NCI-H2171 treated with DMSO at 0.1 percent for 48 hours (cell line): Measurements from ENCODE around the gene FAM221A.
"Not testable (repeated sequence)": the region's sequence is repeated elsewhere in the genome, so short reads cannot be mapped to it uniquely, and the experiment has no call there.

Source experiments
- DNase-seq: peaks from one replicate; lab custom pipeline; 2025; lab: John Stamatoyannopoulos, UW

Gene FAM221A

DNA sequence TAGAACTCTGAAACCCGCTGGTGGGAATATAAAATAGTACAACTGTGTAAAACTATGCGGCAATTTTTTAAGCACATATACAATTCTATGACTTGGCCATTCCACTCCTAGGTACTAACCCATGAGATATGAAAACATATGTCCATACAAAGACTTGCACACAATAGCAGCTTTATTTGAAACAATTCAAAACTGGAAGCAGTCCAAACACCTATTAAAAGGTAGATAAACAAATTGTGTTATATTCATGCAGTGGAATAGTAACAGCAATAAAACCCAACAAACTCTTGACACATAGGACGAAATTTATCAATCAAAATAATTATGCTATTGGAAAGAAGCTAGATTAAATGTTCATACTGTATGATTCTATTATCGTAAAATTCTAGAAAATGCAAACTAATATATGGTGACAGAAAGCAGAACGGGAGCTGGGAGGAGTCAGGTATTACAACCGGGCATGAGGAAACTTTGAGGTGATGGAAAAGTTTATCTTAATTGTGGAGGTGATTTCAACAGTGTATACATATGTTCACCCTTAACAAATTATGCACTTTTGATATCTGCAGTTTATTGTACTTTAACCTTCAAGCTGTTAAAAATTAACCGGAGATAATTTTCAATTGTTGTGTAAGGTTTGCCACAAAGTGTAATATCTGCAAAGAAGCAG, 29.2 kb downstream of the FAM221A start:
- no peak for DNase-seq

- no peak for DNase-seq
These were observed 30.0 kb downstream of the FAM221A start, which contains the start of gene STK31 for GRCh38 chr7:23710000-23710399. Gene STK31 (plus strand): TSS chr7:23710219. CDS start chr7:23710286, 67 bp downstream.

- peak; percentile 69 for DNase-seq
These were observed 32.6 kb downstream of the FAM221A start for GRCh38 chr7:23712368-23713284.

DNA sequence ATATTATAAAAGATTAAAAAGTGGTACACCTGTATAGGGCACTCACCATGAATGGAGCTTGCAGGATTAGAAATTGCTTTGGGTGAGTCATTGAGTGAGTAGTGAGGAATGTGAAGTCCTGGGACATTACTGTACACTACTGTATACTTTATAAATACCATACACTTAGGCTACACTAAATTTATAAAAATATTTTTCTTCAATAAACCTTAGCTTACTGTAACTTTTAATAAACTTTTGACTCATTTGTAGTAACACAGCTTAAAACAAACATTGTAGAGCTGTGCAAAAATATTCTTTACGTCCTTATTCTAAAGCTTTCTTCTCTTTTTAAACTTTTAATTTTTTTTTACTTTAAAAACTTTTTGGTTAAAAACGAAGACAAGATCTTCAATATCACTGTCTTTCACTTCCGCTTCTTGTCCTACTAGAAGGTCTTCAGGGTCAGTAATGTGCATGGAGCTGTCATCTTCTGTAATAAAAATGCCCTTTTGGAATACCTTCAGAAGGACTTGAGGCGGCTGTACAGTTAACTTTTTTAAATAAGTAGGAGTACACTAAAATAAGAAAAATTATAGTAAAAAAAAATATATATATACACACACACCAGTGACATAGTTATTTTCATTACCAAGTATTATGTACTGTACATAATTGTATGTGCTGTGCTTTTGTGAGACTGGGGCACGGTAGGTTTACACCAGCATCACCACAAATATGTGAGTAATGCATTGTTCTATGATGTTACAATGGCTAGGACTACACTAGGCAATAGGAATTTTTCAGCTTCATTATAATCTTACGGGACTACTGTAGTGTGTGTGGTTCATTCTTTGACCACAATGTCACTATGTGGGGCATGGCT, 33.5 kb downstream of the FAM221A start:
- no peak for DNase-seq

- DNase-seq: no peak
These were observed 34.1 kb downstream of the FAM221A start for GRCh38 chr7:23714150-23714464.

- no peak for DNase-seq
These were observed 34.6 kb downstream of the FAM221A start for GRCh38 chr7:23714579-23714978.

- DNase-seq: no peak
These were observed 35.1 kb downstream of the FAM221A start for GRCh38 chr7:23715099-23715498.

- DNase-seq: no peak
These were observed 37.8 kb downstream of the FAM221A start for GRCh38 chr7:23717788-23718187.

DNA sequence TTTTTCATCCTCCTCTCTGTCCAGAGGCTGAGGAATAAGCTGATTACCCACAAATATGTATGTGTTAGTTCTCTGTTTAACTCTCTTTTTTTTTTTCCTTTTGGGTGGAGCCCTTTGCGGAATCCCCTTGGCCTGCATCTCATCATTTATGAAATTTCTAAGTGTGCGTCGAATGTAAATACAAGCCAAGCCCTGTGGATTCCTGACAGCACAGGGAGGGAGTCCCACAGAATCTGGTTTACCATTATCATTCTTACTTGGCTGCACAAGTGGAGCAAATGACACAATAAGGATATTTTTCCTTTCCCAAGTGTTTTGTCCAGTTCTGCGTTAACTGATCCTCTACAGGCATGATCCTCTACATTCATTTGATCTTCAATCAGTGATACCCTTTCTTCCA, 41.5 kb downstream of the FAM221A start:
- DNase-seq: no peak

DNA sequence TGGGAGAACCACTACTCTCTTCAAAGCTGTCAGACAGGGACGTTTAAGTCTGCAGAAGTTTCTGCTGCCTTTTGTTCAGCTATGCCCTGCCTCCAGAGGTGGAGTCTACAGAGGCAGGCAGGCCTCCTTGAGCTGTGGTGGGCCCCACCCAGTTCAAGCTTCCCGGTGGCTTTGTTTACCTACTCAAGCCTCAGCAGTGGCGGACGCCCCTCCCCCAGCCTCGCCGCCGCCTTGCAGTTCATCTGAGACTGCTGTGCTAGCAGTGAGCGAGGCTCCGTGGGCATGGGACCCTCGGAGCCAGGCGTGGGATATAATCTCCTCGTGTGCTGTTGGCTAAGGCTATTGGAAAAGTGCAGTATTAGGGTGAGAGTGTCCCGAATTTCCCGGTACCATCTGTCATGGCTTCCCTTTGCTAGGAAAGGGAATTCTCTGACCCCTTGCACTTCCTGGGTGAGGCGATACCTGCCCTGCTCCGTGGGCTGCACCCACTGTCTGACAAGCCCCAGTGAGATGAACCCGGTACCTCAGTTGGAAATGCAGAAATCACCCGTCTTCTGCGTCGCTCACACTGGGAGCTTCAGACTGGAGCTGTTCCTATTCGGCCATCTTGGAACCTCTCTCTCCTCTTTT, 42.7 kb downstream of the FAM221A start:
- DNase-seq: peak; percentile 43

- not testable (repeated sequence) for DNase-seq
These were observed 44.1 kb downstream of the FAM221A start for GRCh38 chr7:23724113-23724512.

DNA sequence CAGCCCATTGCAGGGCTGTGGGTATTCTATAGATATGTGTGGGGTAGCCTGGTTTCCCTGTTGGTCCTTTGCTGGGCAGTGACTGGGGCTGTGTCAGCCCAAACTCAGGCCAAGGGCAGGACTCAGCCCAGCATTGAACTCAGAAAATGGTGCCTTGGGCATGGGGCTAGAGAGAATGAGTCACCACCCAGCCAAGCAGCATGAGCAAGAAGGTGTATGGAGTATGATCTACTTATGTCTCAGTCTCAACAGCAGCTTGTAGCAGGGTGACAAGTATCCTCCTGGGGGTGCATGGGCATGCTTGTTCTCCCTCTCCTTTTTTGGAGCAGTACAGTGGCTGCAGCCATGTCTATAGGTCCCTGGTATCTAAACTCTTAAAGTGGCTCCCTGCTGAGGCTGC, 62.1 kb downstream of the FAM221A start:
- no peak for DNase-seq

DNA sequence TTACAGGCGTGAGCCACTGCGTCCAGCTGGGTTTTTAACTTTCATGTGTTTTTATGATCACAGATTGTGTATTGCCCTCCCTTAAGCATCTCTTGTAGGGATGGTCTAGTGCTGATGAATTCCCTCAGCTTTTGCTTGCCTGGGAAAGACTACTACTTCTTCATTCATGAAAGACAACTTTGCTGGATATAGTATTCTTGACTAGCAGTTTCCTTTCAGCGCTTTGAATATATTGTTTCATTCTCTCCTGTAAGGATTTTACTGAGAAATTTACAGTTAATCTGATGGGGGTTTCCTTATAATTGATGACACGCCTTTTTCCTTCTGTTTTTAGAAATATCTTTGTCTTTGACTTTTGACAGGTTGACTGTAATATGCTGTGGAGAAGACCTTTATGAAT, 63.2 kb downstream of the FAM221A start:
- no peak for DNase-seq

- no peak for DNase-seq
These were observed 66.6 kb downstream of the FAM221A start for GRCh38 chr7:23746629-23747028.

- DNase-seq: no peak
These were observed 71.9 kb downstream of the FAM221A start for GRCh38 chr7:23751852-23752251.
